ENCODE data around the gene PPP2R2B. TPM values are rescaled to one million over a fixed set of nuclear protein-coding genes. Genes with fewer than 3 reads are reported as not detected.

Gene PPP2R2B
- total RNA-seq, 2 experiments from 2014 or later: 5.3 to 8.7 TPM

- ATAC-seq (ENCODE audit: low read depth) (no peak), DNase-seq (no peak)
- H3K4me1 Mint-ChIP-seq: peaks cover 7% of the 10 kb centered on the region
- POLR2A ChIA-PET: no interaction called here
- no peak overlapping the region for H3K27ac Mint-ChIP-seq
- no peak overlapping the region for H3K4me3 Mint-ChIP-seq
- no peaks in the 10 kb centered on the region for H3K9me3 Mint-ChIP-seq
- H3K36me3 Mint-ChIP-seq: no peaks in the 10 kb centered on the region
- peaks cover 11% of the 10 kb centered on the region for H3K27me3 Mint-ChIP-seq
Observed at GRCh38 chr5:146873186-146873917, 5.2 kb downstream of the PPP2R2B start.

GRCh38 chr5:146872188-146872587 is 6.4 kb downstream of the PPP2R2B start:
- Mint-ChIP-seq H3K27ac (no peak overlapping the region), H3K4me3 (no peak overlapping the region), H3K36me3 (no peaks in the 10 kb centered on the region), H3K9me3 (no peaks in the 10 kb centered on the region), H3K4me1 (peaks cover 3% of the 10 kb centered on the region), H3K27me3 (peaks cover 8% of the 10 kb centered on the region)
- ATAC-seq (ENCODE audit: low read depth): no peak
- DNase-seq: no peak
- POLR2A ChIA-PET: no interaction called here

- ATAC-seq (ENCODE audit: low read depth) (no peak), DNase-seq (no peak)
- Mint-ChIP-seq H3K4me1 (no peaks in the 10 kb centered on the region), H3K36me3 (no peaks in the 10 kb centered on the region), H3K4me3 (no peak overlapping the region), H3K27me3 (peaks cover 3% of the 10 kb centered on the region), H3K9me3 (peaks cover 2% of the 10 kb centered on the region), H3K27ac (no peak overlapping the region)
- POLR2A ChIA-PET: no interaction called here
Observed at GRCh38 chr5:146867996-146868708, 10.4 kb downstream of the PPP2R2B start.

- POLR2A ChIA-PET: no interaction called here
- no peak overlapping the region for H3K27ac Mint-ChIP-seq
- no peak for ATAC-seq (ENCODE audit: low read depth)
Observed at GRCh38 chr5:146866263-146866662, 12.3 kb downstream of the PPP2R2B start.

GRCh38 chr5:146862641-146863040 is 15.9 kb downstream of the PPP2R2B start:
- ATAC-seq (ENCODE audit: low read depth): no peak
- Mint-ChIP-seq H3K27me3 (peaks cover 3% of the 10 kb centered on the region), H3K4me3 (no peak overlapping the region), H3K27ac (no peak overlapping the region), H3K9me3 (peaks cover 2% of the 10 kb centered on the region), H3K36me3 (no peaks in the 10 kb centered on the region), H3K4me1 (peaks cover 3% of the 10 kb centered on the region)
- no peak for DNase-seq
- POLR2A ChIA-PET: no interaction called here

More at GRCh38 chr5:146866263-146866662, 12.3 kb downstream of the PPP2R2B start:
- peaks cover 2% of the 10 kb centered on the region for H3K9me3 Mint-ChIP-seq
- DNase-seq: no peak
- no peaks in the 10 kb centered on the region for H3K4me1 Mint-ChIP-seq
- H3K27me3 Mint-ChIP-seq: peaks cover 3% of the 10 kb centered on the region
- H3K4me3 Mint-ChIP-seq: no peak overlapping the region
- no peaks in the 10 kb centered on the region for H3K36me3 Mint-ChIP-seq

GRCh38 chr5:146860213-146860893 is 18.2 kb downstream of the PPP2R2B start:
- Mint-ChIP-seq H3K9me3 (peaks cover 2% of the 10 kb centered on the region), H3K27ac (no peak overlapping the region), H3K27me3 (peaks cover 3% of the 10 kb centered on the region), H3K4me1 (peaks cover 3% of the 10 kb centered on the region), H3K36me3 (no peaks in the 10 kb centered on the region), H3K4me3 (no peak overlapping the region)
- DNase-seq (no peak), ATAC-seq (ENCODE audit: low read depth) (no peak)
- POLR2A ChIA-PET: interaction anchor here (0.7 kb wide), 1 partner anchor 67 kb away, joined by 3 read pairs; no protein-coding TSS in a partner anchor

GRCh38 chr5:146852089-146852488 is 26.5 kb downstream of the PPP2R2B start:
- no peaks in the 10 kb centered on the region for H3K4me1 Mint-ChIP-seq
- no peak overlapping the region for H3K27ac Mint-ChIP-seq
- H3K36me3 Mint-ChIP-seq: no peaks in the 10 kb centered on the region
- no peaks in the 10 kb centered on the region for H3K9me3 Mint-ChIP-seq
- ATAC-seq (ENCODE audit: low read depth): no peak
- peaks cover 6% of the 10 kb centered on the region for H3K27me3 Mint-ChIP-seq
- DNase-seq: no peak
- POLR2A ChIA-PET: no interaction called here
- no peak overlapping the region for H3K4me3 Mint-ChIP-seq

GRCh38 chr5:146851133-146851532 is 27.4 kb downstream of the PPP2R2B start:
- DNase-seq (no peak), ATAC-seq (ENCODE audit: low read depth) (no peak)
- no peak overlapping the region for H3K4me3 Mint-ChIP-seq
- no peaks in the 10 kb centered on the region for H3K9me3 Mint-ChIP-seq
- H3K4me1 Mint-ChIP-seq: no peaks in the 10 kb centered on the region
- H3K27me3 Mint-ChIP-seq: peaks cover 6% of the 10 kb centered on the region
- H3K36me3 Mint-ChIP-seq: no peaks in the 10 kb centered on the region
- POLR2A ChIA-PET: no interaction called here
- H3K27ac Mint-ChIP-seq: no peak overlapping the region

GRCh38 chr5:146849694-146850303 is 28.8 kb downstream of the PPP2R2B start:
- POLR2A ChIA-PET: no interaction called here
- Mint-ChIP-seq H3K4me3 (no peak overlapping the region), H3K36me3 (no peaks in the 10 kb centered on the region), H3K9me3 (no peaks in the 10 kb centered on the region), H3K27me3 (peaks cover 6% of the 10 kb centered on the region), H3K4me1 (no peaks in the 10 kb centered on the region), H3K27ac (no peak overlapping the region)
- DNase-seq: no peak
- no peak for ATAC-seq (ENCODE audit: low read depth)

GRCh38 chr5:146848133-146848532 is 30.4 kb downstream of the PPP2R2B start:
- Mint-ChIP-seq H3K36me3 (no peaks in the 10 kb centered on the region), H3K27me3 (peaks cover 2% of the 10 kb centered on the region), H3K27ac (no peak overlapping the region), H3K4me1 (no peaks in the 10 kb centered on the region), H3K9me3 (no peaks in the 10 kb centered on the region), H3K4me3 (no peak overlapping the region)
- ATAC-seq (ENCODE audit: low read depth) (no peak), DNase-seq (no peak)
- POLR2A ChIA-PET: no interaction called here

GRCh38 chr5:146840016-146840415 is 38.5 kb downstream of the PPP2R2B start:
- H3K27me3 Mint-ChIP-seq: peaks cover 3% of the 10 kb centered on the region
- H3K27ac Mint-ChIP-seq: no peak overlapping the region
- POLR2A ChIA-PET: no interaction called here
- no peaks in the 10 kb centered on the region for H3K4me1 Mint-ChIP-seq
- H3K4me3 Mint-ChIP-seq: no peak overlapping the region
- no peaks in the 10 kb centered on the region for H3K36me3 Mint-ChIP-seq
- ATAC-seq (ENCODE audit: low read depth) (no peak), DNase-seq (no peak)
- peaks cover 1% of the 10 kb centered on the region for H3K9me3 Mint-ChIP-seq

GRCh38 chr5:146836226-146836842 is 42.2 kb downstream of the PPP2R2B start:
- no peak for DNase-seq
- no peak for ATAC-seq (ENCODE audit: low read depth)
- POLR2A ChIA-PET: no interaction called here
- Mint-ChIP-seq H3K27ac (no peak overlapping the region), H3K36me3 (no peaks in the 10 kb centered on the region), H3K27me3 (peaks cover 3% of the 10 kb centered on the region), H3K4me1 (no peaks in the 10 kb centered on the region), H3K4me3 (no peak overlapping the region), H3K9me3 (no peaks in the 10 kb centered on the region)
